Measurements from ENCODE around the gene TAF1D.

DNA sequence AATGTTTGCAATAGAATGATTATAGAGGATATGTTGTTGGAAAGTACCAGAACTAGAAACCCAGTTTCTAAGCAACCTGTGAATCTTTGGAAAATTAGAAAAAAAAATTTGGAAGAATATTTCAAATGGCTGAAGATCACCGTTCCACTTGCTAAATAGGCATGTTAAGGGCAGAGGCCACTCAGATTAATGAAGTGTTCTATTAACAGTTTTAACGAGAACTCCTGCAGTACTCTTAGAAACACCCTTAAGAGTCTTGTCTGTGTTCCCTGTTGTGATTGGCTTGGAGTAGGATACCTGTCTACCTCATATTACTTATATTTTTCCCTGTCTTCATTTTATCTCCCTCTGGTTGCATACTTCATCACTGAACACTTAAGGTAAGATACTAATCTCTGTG is 4.8 kb upstream of the TAF1D start:
- TF ChIP-seq, protein P1, sequence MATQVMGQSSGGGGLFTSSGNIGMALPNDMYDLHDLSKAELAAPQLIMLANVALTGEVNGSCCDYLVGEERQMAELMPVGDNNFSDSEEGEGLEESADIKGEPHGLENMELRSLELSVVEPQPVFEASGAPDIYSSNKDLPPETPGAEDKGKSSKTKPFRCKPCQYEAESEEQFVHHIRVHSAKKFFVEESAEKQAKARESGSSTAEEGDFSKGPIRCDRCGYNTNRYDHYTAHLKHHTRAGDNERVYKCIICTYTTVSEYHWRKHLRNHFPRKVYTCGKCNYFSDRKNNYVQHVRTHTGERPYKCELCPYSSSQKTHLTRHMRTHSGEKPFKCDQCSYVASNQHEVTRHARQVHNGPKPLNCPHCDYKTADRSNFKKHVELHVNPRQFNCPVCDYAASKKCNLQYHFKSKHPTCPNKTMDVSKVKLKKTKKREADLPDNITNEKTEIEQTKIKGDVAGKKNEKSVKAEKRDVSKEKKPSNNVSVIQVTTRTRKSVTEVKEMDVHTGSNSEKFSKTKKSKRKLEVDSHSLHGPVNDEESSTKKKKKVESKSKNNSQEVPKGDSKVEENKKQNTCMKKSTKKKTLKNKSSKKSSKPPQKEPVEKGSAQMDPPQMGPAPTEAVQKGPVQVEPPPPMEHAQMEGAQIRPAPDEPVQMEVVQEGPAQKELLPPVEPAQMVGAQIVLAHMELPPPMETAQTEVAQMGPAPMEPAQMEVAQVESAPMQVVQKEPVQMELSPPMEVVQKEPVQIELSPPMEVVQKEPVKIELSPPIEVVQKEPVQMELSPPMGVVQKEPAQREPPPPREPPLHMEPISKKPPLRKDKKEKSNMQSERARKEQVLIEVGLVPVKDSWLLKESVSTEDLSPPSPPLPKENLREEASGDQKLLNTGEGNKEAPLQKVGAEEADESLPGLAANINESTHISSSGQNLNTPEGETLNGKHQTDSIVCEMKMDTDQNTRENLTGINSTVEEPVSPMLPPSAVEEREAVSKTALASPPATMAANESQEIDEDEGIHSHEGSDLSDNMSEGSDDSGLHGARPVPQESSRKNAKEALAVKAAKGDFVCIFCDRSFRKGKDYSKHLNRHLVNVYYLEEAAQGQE (IDR thresholded peaks at IDR 0.05; ENCODE audit: insufficient read depth in 1 of 2, low read depth in 2 of 2, low read length in 1 of 2): no peak
- TF ChIP-seq, protein P2, sequence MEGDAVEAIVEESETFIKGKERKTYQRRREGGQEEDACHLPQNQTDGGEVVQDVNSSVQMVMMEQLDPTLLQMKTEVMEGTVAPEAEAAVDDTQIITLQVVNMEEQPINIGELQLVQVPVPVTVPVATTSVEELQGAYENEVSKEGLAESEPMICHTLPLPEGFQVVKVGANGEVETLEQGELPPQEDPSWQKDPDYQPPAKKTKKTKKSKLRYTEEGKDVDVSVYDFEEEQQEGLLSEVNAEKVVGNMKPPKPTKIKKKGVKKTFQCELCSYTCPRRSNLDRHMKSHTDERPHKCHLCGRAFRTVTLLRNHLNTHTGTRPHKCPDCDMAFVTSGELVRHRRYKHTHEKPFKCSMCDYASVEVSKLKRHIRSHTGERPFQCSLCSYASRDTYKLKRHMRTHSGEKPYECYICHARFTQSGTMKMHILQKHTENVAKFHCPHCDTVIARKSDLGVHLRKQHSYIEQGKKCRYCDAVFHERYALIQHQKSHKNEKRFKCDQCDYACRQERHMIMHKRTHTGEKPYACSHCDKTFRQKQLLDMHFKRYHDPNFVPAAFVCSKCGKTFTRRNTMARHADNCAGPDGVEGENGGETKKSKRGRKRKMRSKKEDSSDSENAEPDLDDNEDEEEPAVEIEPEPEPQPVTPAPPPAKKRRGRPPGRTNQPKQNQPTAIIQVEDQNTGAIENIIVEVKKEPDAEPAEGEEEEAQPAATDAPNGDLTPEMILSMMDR (IDR thresholded peaks at IDR 0.05): no peak
- no peak for TF ChIP-seq POLR2AphosphoS5 (IDR thresholded peaks at IDR 0.05; ENCODE audit: low read depth, low read length)
